HEK293 (cell line): Measurements from ENCODE around the gene KRTCAP3.

Experiments used
- HOXC10 ChIP-seq: sonication (generic); formaldehyde crosslinking; IDR thresholded peaks from 2 replicates; pipeline ENCODE4 v1.8.1; 2023; ENCODE audit warnings: mild to moderate bottlenecking, missing genetic modification reagents
- INSM2 ChIP-seq: fragments of 450-650 bp; formaldehyde crosslinking; IDR thresholded peaks from 2 replicates; pipeline ENCODE4 v1.5.1; 2016; ENCODE audit warnings: missing biosample characterization, missing genetic modification characterization
- KLF7 ChIP-seq: fragments of 450-650 bp; formaldehyde crosslinking; IDR thresholded peaks from 2 replicates; pipeline ENCODE4 v1.5.1; 2016; ENCODE audit warnings: missing biosample characterization, missing genetic modification characterization, borderline replicate concordance
- KLF8 ChIP-seq: fragments of 450-650 bp; formaldehyde crosslinking; IDR thresholded peaks from 2 replicates; pipeline ENCODE4 v1.5.1; 2016; ENCODE audit warnings: missing biosample characterization, missing genetic modification characterization
- MYNN ChIP-seq: fragments of 450-650 bp; formaldehyde crosslinking; IDR thresholded peaks from 2 replicates; pipeline ENCODE4 v1.5.1; 2016; ENCODE audit warnings: missing biosample characterization, missing genetic modification characterization, borderline replicate concordance
- SCRT2 ChIP-seq: fragments of 450-650 bp; formaldehyde crosslinking; IDR thresholded peaks from 2 replicates; pipeline ENCODE4 v1.5.1; 2016; ENCODE audit warnings: missing biosample characterization, missing genetic modification characterization
- SETDB1 ChIP-seq: IDR thresholded peaks from one replicate; pipeline ENCODE4 v1.6.1; 2017; ENCODE audit warnings: mild to moderate bottlenecking, low read length, moderate library complexity, mixed read lengths; ENCODE audit not compliant: insufficient read length
- WT1 ChIP-seq: fragments of 450-650 bp; formaldehyde crosslinking; IDR thresholded peaks from 2 replicates; pipeline ENCODE4 v1.5.1; 2016; ENCODE audit warnings: missing biosample characterization, missing genetic modification characterization
- ZBTB17 ChIP-seq: fragments of 450-650 bp; formaldehyde crosslinking; IDR thresholded peaks from 2 replicates; pipeline ENCODE4 v1.5.1; 2016; ENCODE audit warnings: missing biosample characterization, missing genetic modification characterization
- ZBTB26 ChIP-seq: fragments of 450-650 bp; formaldehyde crosslinking; optimal IDR thresholded peaks from 2 replicates; pipeline ENCODE3; 2016; ENCODE audit warnings: missing biosample characterization, mild to moderate bottlenecking, missing genetic modification characterization
- ZNF138 ChIP-seq: fragments of 450-650 bp; formaldehyde crosslinking; IDR thresholded peaks from 2 replicates; pipeline ENCODE4 v1.5.1; 2016; ENCODE audit warnings: missing biosample characterization, missing genetic modification characterization, borderline replicate concordance
- ZNF155 ChIP-seq: fragments of 450-650 bp; formaldehyde crosslinking; IDR thresholded peaks from 2 replicates; pipeline ENCODE4 v1.5.1; 2016; ENCODE audit warnings: missing biosample characterization, missing genetic modification characterization
- ZNF169 ChIP-seq: fragments of 450-650 bp; formaldehyde crosslinking; IDR thresholded peaks from 2 replicates; pipeline ENCODE4 v1.5.1; 2016; ENCODE audit warnings: missing biosample characterization, missing genetic modification characterization
- ZNF174 ChIP-seq: fragments of 450-650 bp; formaldehyde crosslinking; IDR thresholded peaks from 2 replicates; pipeline ENCODE4 v1.5.0; 2017; ENCODE audit warnings: missing biosample characterization, mild to moderate bottlenecking, missing genetic modification characterization
- ZNF18 ChIP-seq: fragments of 450-650 bp; formaldehyde crosslinking; IDR thresholded peaks from 2 replicates; pipeline ENCODE4 v1.5.1; 2016; ENCODE audit warnings: missing biosample characterization, missing genetic modification characterization
- ZNF184 ChIP-seq: fragments of 450-650 bp; IDR thresholded peaks from 2 replicates; pipeline ENCODE4 v1.5.1; 2018; ENCODE audit warnings: missing biosample characterization, mild to moderate bottlenecking, missing genetic modification characterization
- ZNF302 ChIP-seq: fragments of 450-650 bp; formaldehyde crosslinking; IDR thresholded peaks from 2 replicates; pipeline ENCODE4 v1.5.1; 2016; ENCODE audit warnings: missing biosample characterization, missing genetic modification characterization, low read depth
- ZNF366 ChIP-seq: fragments of 450-650 bp; formaldehyde crosslinking; conservative IDR thresholded peaks from 2 replicates; pipeline ENCODE4 v1.5.1; 2016; ENCODE audit warnings: missing biosample characterization, missing genetic modification characterization
- ZNF48 ChIP-seq: fragments of 450-650 bp; formaldehyde crosslinking; IDR thresholded peaks from 2 replicates; pipeline ENCODE4 v1.5.1; 2016; ENCODE audit warnings: missing biosample characterization, missing genetic modification characterization
- ZNF529 ChIP-seq: fragments of 450-650 bp; formaldehyde crosslinking; IDR thresholded peaks from 2 replicates; pipeline ENCODE4 v1.5.1; 2017; ENCODE audit warnings: missing genetic modification characterization, missing biosample characterization; ENCODE audit not compliant: insufficient replicate concordance
- ZNF558 ChIP-seq: fragments of 450-650 bp; formaldehyde crosslinking; IDR thresholded peaks from 2 replicates; pipeline ENCODE4 v1.5.1; 2016; ENCODE audit warnings: missing biosample characterization, missing genetic modification characterization
- ZNF600 ChIP-seq: fragments of 450-650 bp; formaldehyde crosslinking; IDR thresholded peaks from 2 replicates; pipeline ENCODE4 v1.5.1; 2016; ENCODE audit warnings: missing biosample characterization, missing genetic modification characterization
- ZNF664 ChIP-seq: fragments of 450-650 bp; formaldehyde crosslinking; IDR thresholded peaks from 2 replicates; pipeline ENCODE4 v1.5.1; 2016; ENCODE audit warnings: missing biosample characterization, missing genetic modification characterization
- ZNF776 ChIP-seq: fragments of 450-650 bp; formaldehyde crosslinking; IDR thresholded peaks from 2 replicates; pipeline ENCODE4 v1.5.0; 2017; ENCODE audit warnings: missing biosample characterization, missing genetic modification characterization, borderline replicate concordance
- ZNF792 ChIP-seq: fragments of 450-650 bp; formaldehyde crosslinking; IDR thresholded peaks from 2 replicates; pipeline ENCODE4 v1.5.1; 2016; ENCODE audit warnings: missing biosample characterization, missing genetic modification characterization
- ZNF830 ChIP-seq: fragments of 450-650 bp; IDR thresholded peaks from 2 replicates; pipeline ENCODE4 v1.5.0; 2018; ENCODE audit warnings: missing biosample characterization, missing genetic modification characterization, low read depth, mild to moderate bottlenecking, moderate library complexity
- ZXDB ChIP-seq: fragments of 450-650 bp; formaldehyde crosslinking; IDR thresholded peaks from 2 replicates; pipeline ENCODE4 v1.5.1; 2016; ENCODE audit warnings: missing biosample characterization, missing genetic modification characterization
- TF ChIP-seq, protein P1 (sequence below): fragments of 450-650 bp; formaldehyde crosslinking; IDR thresholded peaks from 2 replicates; pipeline ENCODE4 v1.5.1; 2017; ENCODE audit warnings: missing biosample characterization, missing genetic modification characterization
- TF ChIP-seq, protein P2 (sequence below): fragments of 450-650 bp; formaldehyde crosslinking; IDR thresholded peaks from 2 replicates; pipeline ENCODE4 v1.5.1; 2017; ENCODE audit warnings: missing biosample characterization, missing genetic modification characterization
- TF ChIP-seq, protein P3 (sequence below): fragments of 450-650 bp; formaldehyde crosslinking; IDR thresholded peaks from 2 replicates; pipeline ENCODE4; 2016; ENCODE audit warnings: missing biosample characterization, missing genetic modification characterization
- TF ChIP-seq, protein P4 (sequence below): fragments of 450-650 bp; formaldehyde crosslinking; IDR thresholded peaks from 2 replicates; pipeline ENCODE4 v1.5.0; 2017; ENCODE audit warnings: missing biosample characterization, missing genetic modification characterization, borderline replicate concordance

Gene KRTCAP3

GRCh38 chr2:27431395-27431794 lies 10.8 kb upstream of the KRTCAP3 start (continued):
- TF ChIP-seq ZBTB26 (tag by site-specific recombination) (no peak), WT1 (tag by site-specific recombination) (no peak), SCRT2 (tag by site-specific recombination) (peak; percentile 67), KLF7 (no peak), ZNF184 (tag by site-specific recombination) (peak; percentile 22; the same call in 1 of the 2 replicates), ZNF138 (tag by site-specific recombination) (no peak), SETDB1 (no peak), ZNF529 (tag by site-specific recombination) (no peak), ZNF18 (no peak), ZNF664 (peak; percentile 100), ZBTB17 (tag by site-specific recombination) (peak; percentile 76), MYNN (no peak), ZNF174 (tag by site-specific recombination) (no peak), HOXC10 (CRISPR knock-in tag) (no peak), ZNF776 (tag by site-specific recombination) (no peak), ZNF830 (tag by site-specific recombination) (no peak), INSM2 (tag by site-specific recombination) (peak; percentile 67; the same call in 1 of the 2 replicates), ZNF48 (tag by site-specific recombination) (no peak), ZNF792 (no peak), ZNF366 (peak; percentile 92), ZNF600 (0 out of 2 replicates have a peak, but pooled peaks have one; percentile 16), ZXDB (tag by site-specific recombination) (no peak), ZNF302 (tag by site-specific recombination) (no peak), KLF8 (peak; percentile 49; the same call in 1 of the 2 replicates), ZNF169 (tag by site-specific recombination) (no peak), ZNF155 (tag by site-specific recombination) (no peak), ZNF558 (tag by site-specific recombination) (peak; percentile 61; the same call in 1 of the 2 replicates)
- TF ChIP-seq, protein P1, sequence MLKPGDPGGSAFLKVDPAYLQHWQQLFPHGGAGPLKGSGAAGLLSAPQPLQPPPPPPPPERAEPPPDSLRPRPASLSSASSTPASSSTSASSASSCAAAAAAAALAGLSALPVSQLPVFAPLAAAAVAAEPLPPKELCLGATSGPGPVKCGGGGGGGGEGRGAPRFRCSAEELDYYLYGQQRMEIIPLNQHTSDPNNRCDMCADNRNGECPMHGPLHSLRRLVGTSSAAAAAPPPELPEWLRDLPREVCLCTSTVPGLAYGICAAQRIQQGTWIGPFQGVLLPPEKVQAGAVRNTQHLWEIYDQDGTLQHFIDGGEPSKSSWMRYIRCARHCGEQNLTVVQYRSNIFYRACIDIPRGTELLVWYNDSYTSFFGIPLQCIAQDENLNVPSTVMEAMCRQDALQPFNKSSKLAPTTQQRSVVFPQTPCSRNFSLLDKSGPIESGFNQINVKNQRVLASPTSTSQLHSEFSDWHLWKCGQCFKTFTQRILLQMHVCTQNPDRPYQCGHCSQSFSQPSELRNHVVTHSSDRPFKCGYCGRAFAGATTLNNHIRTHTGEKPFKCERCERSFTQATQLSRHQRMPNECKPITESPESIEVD (tag by site-specific recombination), result peak; percentile 68
- TF ChIP-seq, protein P2, sequence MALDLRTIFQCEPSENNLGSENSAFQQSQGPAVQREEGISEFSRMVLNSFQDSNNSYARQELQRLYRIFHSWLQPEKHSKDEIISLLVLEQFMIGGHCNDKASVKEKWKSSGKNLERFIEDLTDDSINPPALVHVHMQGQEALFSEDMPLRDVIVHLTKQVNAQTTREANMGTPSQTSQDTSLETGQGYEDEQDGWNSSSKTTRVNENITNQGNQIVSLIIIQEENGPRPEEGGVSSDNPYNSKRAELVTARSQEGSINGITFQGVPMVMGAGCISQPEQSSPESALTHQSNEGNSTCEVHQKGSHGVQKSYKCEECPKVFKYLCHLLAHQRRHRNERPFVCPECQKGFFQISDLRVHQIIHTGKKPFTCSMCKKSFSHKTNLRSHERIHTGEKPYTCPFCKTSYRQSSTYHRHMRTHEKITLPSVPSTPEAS, result no peak
- TF ChIP-seq, protein P3, sequence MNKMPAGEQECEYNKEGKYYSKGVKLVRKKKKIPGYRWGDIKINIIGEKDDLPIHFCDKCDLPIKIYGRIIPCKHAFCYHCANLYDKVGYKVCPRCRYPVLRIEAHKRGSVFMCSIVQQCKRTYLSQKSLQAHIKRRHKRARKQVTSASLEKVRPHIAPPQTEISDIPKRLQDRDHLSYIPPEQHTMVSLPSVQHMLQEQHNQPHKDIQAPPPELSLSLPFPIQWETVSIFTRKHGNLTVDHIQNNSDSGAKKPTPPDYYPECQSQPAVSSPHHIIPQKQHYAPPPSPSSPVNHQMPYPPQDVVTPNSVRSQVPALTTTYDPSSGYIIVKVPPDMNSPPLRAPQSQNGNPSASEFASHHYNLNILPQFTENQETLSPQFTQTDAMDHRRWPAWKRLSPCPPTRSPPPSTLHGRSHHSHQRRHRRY (tag by site-specific recombination), result no peak
- TF ChIP-seq, protein P4, sequence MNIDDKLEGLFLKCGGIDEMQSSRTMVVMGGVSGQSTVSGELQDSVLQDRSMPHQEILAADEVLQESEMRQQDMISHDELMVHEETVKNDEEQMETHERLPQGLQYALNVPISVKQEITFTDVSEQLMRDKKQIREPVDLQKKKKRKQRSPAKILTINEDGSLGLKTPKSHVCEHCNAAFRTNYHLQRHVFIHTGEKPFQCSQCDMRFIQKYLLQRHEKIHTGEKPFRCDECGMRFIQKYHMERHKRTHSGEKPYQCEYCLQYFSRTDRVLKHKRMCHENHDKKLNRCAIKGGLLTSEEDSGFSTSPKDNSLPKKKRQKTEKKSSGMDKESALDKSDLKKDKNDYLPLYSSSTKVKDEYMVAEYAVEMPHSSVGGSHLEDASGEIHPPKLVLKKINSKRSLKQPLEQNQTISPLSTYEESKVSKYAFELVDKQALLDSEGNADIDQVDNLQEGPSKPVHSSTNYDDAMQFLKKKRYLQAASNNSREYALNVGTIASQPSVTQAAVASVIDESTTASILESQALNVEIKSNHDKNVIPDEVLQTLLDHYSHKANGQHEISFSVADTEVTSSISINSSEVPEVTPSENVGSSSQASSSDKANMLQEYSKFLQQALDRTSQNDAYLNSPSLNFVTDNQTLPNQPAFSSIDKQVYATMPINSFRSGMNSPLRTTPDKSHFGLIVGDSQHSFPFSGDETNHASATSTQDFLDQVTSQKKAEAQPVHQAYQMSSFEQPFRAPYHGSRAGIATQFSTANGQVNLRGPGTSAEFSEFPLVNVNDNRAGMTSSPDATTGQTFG (tag by site-specific recombination), result no peak
